RWPE2 (cell line): Measurements from ENCODE around the gene MYH14.
"Not testable (repeated sequence)": the region's sequence is repeated elsewhere in the genome, so short reads cannot be mapped to it uniquely, and the experiment has no call there.

Experiments
- ATAC-seq: fragments of 200-7000 bp; cut with Tn5 transposase; 3 replicates; pipeline ENCODE4 v1.9.1; 2021; ENCODE audit warnings: low read depth
- DNase-seq: peaks from one replicate; pipeline ENCODE4 v3.0.0-alpha.2; 2020; ENCODE audit warnings: low spot score
- H3K27ac ChIP-seq: fragments of 450-650 bp; 2 replicates; pipeline ENCODE4 v1.5.1; 2017; ENCODE audit warnings: mild to moderate bottlenecking; ENCODE audit not compliant: poor library complexity, severe bottlenecking
- H3K27me3 ChIP-seq: fragments of 250-450 bp; sonication (Bioruptor Pico); 2 replicates; pipeline ENCODE4 v1.5.1; 2021; ENCODE audit warnings: mild to moderate bottlenecking, moderate library complexity; ENCODE audit not compliant: insufficient read depth, poor library complexity, severe bottlenecking
- H3K36me3 ChIP-seq: fragments of 250-450 bp; sonication (Bioruptor Pico); 2 replicates; pipeline ENCODE4 v1.5.1; 2020; ENCODE audit warnings: low read depth, mild to moderate bottlenecking, moderate library complexity
- H3K4me1 ChIP-seq: fragments of 250-450 bp; sonication (Bioruptor Pico); 2 replicates; pipeline ENCODE4 v1.5.1; 2021; ENCODE audit warnings: mild to moderate bottlenecking, moderate library complexity; ENCODE audit not compliant: insufficient read depth, poor library complexity, severe bottlenecking
- H3K4me3 ChIP-seq: fragments of 250-450 bp; sonication (Bioruptor Pico); 2 replicates; pipeline ENCODE4 v1.5.1; 2021; ENCODE audit warnings: mild to moderate bottlenecking, moderate library complexity; ENCODE audit not compliant: severe bottlenecking
- H3K9me3 ChIP-seq: fragments of 250-450 bp; sonication (Bioruptor Pico); 2 replicates; pipeline ENCODE4 v1.5.1; 2021; ENCODE audit warnings: mild to moderate bottlenecking, moderate library complexity; ENCODE audit not compliant: severe bottlenecking
- TF ChIP-seq, protein P1 (sequence below): fragments of 450-650 bp; IDR thresholded peaks from one replicate; pipeline ENCODE4 v1.5.1; 2017; ENCODE audit warnings: mild to moderate bottlenecking, moderate library complexity; ENCODE audit not compliant: poor library complexity, severe bottlenecking

The MYH14 gene

DNA sequence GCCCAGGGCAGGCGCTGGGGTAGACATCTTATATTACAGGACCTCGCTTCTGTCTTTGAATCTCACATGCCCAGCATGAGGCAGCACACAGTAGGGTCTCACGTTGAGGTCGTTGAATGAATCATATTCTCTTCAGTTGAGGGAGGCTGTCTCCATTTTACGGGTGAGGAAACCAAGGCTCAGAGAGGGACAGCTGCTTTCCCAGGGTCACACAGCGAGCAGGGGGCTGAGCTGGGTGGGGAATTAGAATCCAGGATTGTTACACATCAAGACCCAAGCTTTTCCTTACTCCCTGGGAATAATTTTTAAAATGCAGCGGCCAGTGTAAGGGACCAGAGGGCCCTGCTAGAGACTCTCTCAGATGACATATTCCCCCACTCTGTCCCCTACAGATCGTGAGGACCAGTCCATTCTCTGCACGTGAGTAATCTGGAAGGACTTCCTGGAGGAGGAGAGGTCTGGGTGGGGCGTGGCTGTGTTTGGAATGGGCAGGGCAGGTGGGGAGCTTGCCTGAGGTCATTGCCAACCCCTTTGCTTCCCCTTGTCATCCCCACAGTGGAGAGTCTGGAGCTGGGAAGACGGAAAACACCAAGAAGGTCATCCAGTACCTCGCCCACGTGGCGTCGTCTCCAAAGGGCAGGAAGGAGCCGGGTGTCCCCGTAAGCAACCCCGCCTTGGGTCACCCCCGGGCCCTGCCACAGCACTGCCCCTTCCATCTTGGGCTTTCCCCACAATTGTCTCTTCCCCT lies 19.4 kb downstream of the MYH14 start:
- DNase-seq (no peak), ATAC-seq (no peak)
- Histone ChIP-seq H3K9me3 (no peaks in the 10 kb centered on the region), H3K27ac (no peak overlapping the region), H3K36me3 (no peaks in the 10 kb centered on the region), H3K4me3 (no peak overlapping the region), H3K27me3 (no peaks in the 10 kb centered on the region), H3K4me1 (no peaks in the 10 kb centered on the region)
- TF ChIP-seq, protein P1, sequence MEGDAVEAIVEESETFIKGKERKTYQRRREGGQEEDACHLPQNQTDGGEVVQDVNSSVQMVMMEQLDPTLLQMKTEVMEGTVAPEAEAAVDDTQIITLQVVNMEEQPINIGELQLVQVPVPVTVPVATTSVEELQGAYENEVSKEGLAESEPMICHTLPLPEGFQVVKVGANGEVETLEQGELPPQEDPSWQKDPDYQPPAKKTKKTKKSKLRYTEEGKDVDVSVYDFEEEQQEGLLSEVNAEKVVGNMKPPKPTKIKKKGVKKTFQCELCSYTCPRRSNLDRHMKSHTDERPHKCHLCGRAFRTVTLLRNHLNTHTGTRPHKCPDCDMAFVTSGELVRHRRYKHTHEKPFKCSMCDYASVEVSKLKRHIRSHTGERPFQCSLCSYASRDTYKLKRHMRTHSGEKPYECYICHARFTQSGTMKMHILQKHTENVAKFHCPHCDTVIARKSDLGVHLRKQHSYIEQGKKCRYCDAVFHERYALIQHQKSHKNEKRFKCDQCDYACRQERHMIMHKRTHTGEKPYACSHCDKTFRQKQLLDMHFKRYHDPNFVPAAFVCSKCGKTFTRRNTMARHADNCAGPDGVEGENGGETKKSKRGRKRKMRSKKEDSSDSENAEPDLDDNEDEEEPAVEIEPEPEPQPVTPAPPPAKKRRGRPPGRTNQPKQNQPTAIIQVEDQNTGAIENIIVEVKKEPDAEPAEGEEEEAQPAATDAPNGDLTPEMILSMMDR, result no peak

DNA sequence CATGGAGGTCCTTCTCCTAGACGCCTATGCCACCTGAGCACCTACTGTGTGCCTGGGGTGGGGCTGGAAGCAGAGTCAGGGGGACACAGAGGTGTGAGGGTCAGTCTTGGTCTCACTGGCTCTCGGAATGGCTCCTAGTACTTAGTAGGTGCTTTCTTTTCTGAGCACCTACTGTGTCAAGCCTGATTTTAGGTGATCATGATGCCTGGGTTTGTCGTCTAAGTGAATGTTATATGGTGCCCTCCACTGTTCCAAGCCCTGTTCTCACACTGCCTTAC lies 20.0 kb downstream of the MYH14 start:
- H3K9me3 ChIP-seq, result no peaks in the 10 kb centered on the region
- no peaks in the 10 kb centered on the region for H3K4me1 ChIP-seq
- ATAC-seq (no peak), DNase-seq (no peak)
- no peaks in the 10 kb centered on the region for H3K36me3 ChIP-seq
- H3K27ac ChIP-seq, result no peak overlapping the region
- H3K27me3 ChIP-seq, result no peaks in the 10 kb centered on the region
- no peak overlapping the region for H3K4me3 ChIP-seq
- TF ChIP-seq, protein P1, result no peak

DNA sequence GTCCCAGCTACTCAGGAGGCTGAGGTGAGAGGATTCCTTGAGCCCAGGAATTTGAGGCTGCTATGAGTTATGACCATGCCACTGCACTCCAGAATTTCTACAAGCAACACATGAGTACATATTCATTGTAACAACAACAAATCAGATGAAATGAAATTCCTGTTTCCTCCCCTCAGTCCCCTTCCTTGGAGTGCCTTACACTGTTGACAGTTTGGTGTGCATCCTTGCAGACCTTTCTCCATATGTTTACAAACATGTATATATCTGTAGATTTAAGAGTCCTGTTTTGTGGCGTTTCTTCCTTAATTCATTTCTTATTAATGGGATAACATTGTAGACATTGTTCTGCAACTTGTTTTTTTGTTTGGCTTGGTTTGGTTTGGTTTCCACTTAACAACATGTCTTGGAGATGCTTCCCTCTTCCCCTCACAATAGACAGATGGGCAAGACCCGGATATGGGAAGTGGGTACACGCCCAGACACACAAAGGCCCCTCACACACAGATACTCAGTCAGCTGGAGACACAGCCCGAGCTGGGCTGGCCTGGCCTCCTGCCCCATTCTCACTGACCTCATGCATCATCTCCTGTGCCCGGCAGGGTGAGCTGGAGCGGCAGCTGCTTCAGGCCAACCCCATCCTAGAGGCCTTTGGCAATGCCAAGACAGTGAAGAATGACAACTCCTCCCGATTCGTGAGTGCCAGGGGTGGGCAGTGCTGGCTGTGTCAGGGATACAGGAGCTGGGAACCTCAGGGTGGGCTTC lies 21.7 kb downstream of the MYH14 start:
- no peak for ATAC-seq
- no peaks in the 10 kb centered on the region for H3K4me1 ChIP-seq
- DNase-seq, result no peak
- H3K27me3 ChIP-seq, result no peaks in the 10 kb centered on the region
- H3K27ac ChIP-seq, result no peak overlapping the region
- TF ChIP-seq, protein P1, result no peak
- H3K9me3 ChIP-seq, result no peaks in the 10 kb centered on the region
- H3K36me3 ChIP-seq, result no peaks in the 10 kb centered on the region
- no peak overlapping the region for H3K4me3 ChIP-seq

DNA sequence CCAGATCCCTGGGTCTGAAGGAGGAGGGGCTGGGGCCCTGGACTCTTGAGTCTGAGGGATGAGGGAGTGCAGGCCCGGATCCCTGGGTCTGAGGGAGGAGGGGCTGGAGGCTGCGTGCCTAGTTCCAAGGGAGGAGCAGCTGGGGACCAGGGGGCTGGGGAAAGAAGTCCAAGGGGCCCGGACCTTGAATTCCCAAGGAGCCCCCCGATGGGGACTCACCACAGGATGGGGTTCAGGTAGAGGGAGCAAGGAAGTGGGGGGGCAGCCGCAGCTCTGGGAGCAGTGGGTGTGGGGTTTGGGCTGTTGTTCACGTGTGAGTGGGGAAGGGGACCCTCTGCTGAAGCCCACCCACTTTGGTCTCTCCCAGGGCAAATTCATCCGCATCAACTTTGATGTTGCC lies 23.1 kb downstream of the MYH14 start:
- Histone ChIP-seq H3K9me3 (no peaks in the 10 kb centered on the region), H3K36me3 (no peaks in the 10 kb centered on the region)

DNA sequence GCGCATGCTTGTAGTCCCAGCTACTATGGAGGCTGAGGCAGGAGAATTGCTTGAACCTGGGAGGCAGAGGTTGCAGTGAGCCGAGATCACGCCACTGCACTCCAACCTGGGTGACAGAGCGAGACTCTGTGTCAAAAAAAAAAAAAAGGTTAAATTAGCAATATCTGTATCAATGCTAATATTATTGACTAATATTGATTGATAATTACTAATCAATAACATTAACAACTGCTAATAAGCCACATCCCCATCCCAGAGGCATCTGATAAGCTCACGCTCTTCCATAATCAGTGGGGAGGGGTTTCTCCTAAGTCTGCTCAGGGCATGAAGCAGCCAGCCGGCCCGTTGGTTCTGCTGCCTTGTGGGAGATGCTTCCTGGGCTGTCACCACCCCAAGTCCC lies 24.7 kb downstream of the MYH14 start:
- H3K4me3 ChIP-seq, H3K9me3 ChIP-seq, ATAC-seq, H3K27me3 ChIP-seq, H3K27ac ChIP-seq, H3K36me3 ChIP-seq, DNase-seq, H3K4me1 ChIP-seq: not testable (repeated sequence)

More for the DNA sequence above, 23.1 kb downstream of the MYH14 start:
- no peaks in the 10 kb centered on the region for H3K27me3 ChIP-seq
- DNase-seq, result no peak
- no peak overlapping the region for H3K27ac ChIP-seq
- H3K4me1 ChIP-seq, result no peaks in the 10 kb centered on the region
- TF ChIP-seq, protein P1, result no peak
- H3K4me3 ChIP-seq, result no peak overlapping the region
- no peak for ATAC-seq
